Caco-2 (cell line): ENCODE results near the gene KRT80. TPM values are rescaled to one million over a fixed set of nuclear protein-coding genes. Genes with fewer than 3 reads are reported as not detected.

Experiments used
- BruUV-seq: library from RNA; stranded (reverse); fragments of 400-500 nt; replicated peaks from 2 replicates; lab custom pipeline; 2021; lab: Mats Ljungman, UMichigan
- CTCF ChIA-PET: fragments of 300-600 bp; sonication (Branson Sonifier 250); formaldehyde crosslinking; loops from one replicate; lab custom pipeline; 2022; ENCODE audit warnings: antibody characterized with exemption; lab: Charles Lee
- POLR2A ChIA-PET: fragments of 300-600 bp; sonication (Branson Sonifier 250); formaldehyde crosslinking; loops from one replicate; lab custom pipeline; 2022; ENCODE audit warnings: antibody characterized with exemption; lab: Charles Lee
- DNase-seq, 2 experiments: peaks; one replicate each; pipeline versions ENCODE4 v3.0.0 to v3.0.0-alpha.2; 2020 to 2022
- H3K27me3 ChIP-seq: replicated peaks from 2 replicates; pipeline ENCODE4 v1.6.0; 2011; ENCODE audit warnings: low read length; ENCODE audit not compliant: control insufficient read depth, insufficient read depth
- H3K36me3 ChIP-seq: 2 replicates; pipeline ENCODE4 v1.5.1; 2011; ENCODE audit warnings: low read length; ENCODE audit not compliant: control insufficient read depth, insufficient read depth
- H3K4me1 ChIP-seq: fragments of 250-450 bp; sonication (Bioruptor Pico); 2 replicates; pipeline ENCODE4 v1.5.1; 2020; ENCODE audit warnings: mild to moderate bottlenecking
- H3K4me3 ChIP-seq: 2 replicates; pipeline ENCODE4 v1.5.1; 2011; ENCODE audit warnings: low read depth, mild to moderate bottlenecking, control low read depth, low read length
- H3K9me3 ChIP-seq: fragments of 250-450 bp; sonication (Bioruptor Pico); 2 replicates; pipeline ENCODE4 v1.5.1; 2020; ENCODE audit warnings: mild to moderate bottlenecking, moderate library complexity
- H3K27ac Mint-ChIP-seq: one replicate; pipeline ENCODE4 v1.8.0; 2022; ENCODE audit warnings: mixed read lengths; ENCODE audit not compliant: unreplicated experiment
- H3K27me3 Mint-ChIP-seq: one replicate; pipeline ENCODE4 v1.8.0; 2022; ENCODE audit warnings: mixed read lengths; ENCODE audit not compliant: insufficient read depth, unreplicated experiment
- H3K36me3 Mint-ChIP-seq: one replicate; pipeline ENCODE4 v1.8.0; 2022; ENCODE audit warnings: mild to moderate bottlenecking, mixed read lengths; ENCODE audit not compliant: insufficient read depth, unreplicated experiment
- H3K4me1 Mint-ChIP-seq: one replicate; pipeline ENCODE4 v1.8.0; 2022; ENCODE audit warnings: low read depth, mixed read lengths; ENCODE audit not compliant: unreplicated experiment
- H3K4me3 Mint-ChIP-seq: one replicate; pipeline ENCODE4 v1.8.0; 2022; ENCODE audit warnings: mild to moderate bottlenecking, moderate library complexity, mixed read lengths; ENCODE audit not compliant: unreplicated experiment
- H3K9me3 Mint-ChIP-seq: one replicate; pipeline ENCODE4 v1.8.0; 2022; ENCODE audit warnings: mixed read lengths; ENCODE audit not compliant: unreplicated experiment
- CTCF ChIP-seq, 2 experiments: fragments of 200-600 bp in 1 of 2; IDR thresholded peaks; 1 replicate in 1 of 2; 2 replicates in 1 of 2; pipeline versions ENCODE4 v1.5.1 to v1.8.0; 2011 to 2022; ENCODE audit warnings: antibody characterized with exemption in 1 of 2, control low read depth in 1 of 2, inconsistent platforms in 1 of 2, low read depth in 1 of 2, low read length in 1 of 2, mild to moderate bottlenecking in 1 of 2, moderate library complexity in 1 of 2; ENCODE audit not compliant: insufficient read depth in 1 of 2, severe bottlenecking in 1 of 2, unreplicated experiment in 1 of 2
- intact Hi-C: fragments of 100-400 bp; cut with micrococcal nuclease; formaldehyde crosslinking; loops from one replicate; pipeline ENCODE4 v1.10.0; 2022; ENCODE audit not compliant: unreplicated experiment
- total RNA-seq: library from RNA; stranded (reverse); gene quantifications from 2 replicates; pipeline ENCODE4 v1.2.3, GENCODE V29; 2022

KRT80 gene
- total RNA-seq, 1 experiment from 2014 or later: 0.29 TPM

- Histone ChIP-seq H3K9me3 (no peaks in the 10 kb centered on the region), H3K27me3 (no peaks in the 10 kb centered on the region), H3K36me3 (no peaks in the 10 kb centered on the region), H3K4me1 (peaks cover 11% of the 10 kb centered on the region), H3K4me3 (no peak overlapping the region)
- ChIA-PET POLR2A (no interaction called here), CTCF (interaction anchor here (1.0 to 1.1 kb wide), 2 partner anchors 17 to 19 kb away, joined by 3 read pairs; no protein-coding TSS in a partner anchor)
- H3K27ac Mint-ChIP-seq: no peak overlapping the region
- H3K4me1 Mint-ChIP-seq: peaks cover 19% of the 10 kb centered on the region
- no peaks in the 10 kb centered on the region for H3K27me3 Mint-ChIP-seq
- intact Hi-C loops: no loop called here
- DNase-seq: no peak
- H3K36me3 Mint-ChIP-seq: no peaks in the 10 kb centered on the region
- no TSS peak for BruUV-seq
- no peak overlapping the region for H3K4me3 Mint-ChIP-seq
- no peaks in the 10 kb centered on the region for H3K9me3 Mint-ChIP-seq
- no peak for TF ChIP-seq CTCF (IDR thresholded peaks at IDR 0.05; ENCODE audit: insufficient read depth in 1 of 2, low read depth in 1 of 2, low read length in 1 of 2, severe bottlenecking in 1 of 2, unreplicated experiment in 1 of 2)
These were observed 2.2 kb downstream of the KRT80 start for GRCh38 chr12:52189376-52190174.

GRCh38 chr12:52188658-52189057 lies 3.2 kb downstream of the KRT80 start:
- Mint-ChIP-seq H3K9me3 (no peaks in the 10 kb centered on the region), H3K4me1 (peaks cover 19% of the 10 kb centered on the region), H3K36me3 (no peaks in the 10 kb centered on the region), H3K27me3 (no peaks in the 10 kb centered on the region), H3K27ac (peak overlapping the region; percentile 44), H3K4me3 (no peak overlapping the region)
- Histone ChIP-seq H3K9me3 (no peaks in the 10 kb centered on the region), H3K36me3 (no peaks in the 10 kb centered on the region), H3K4me3 (no peak overlapping the region), H3K4me1 (peaks cover 11% of the 10 kb centered on the region), H3K27me3 (no peaks in the 10 kb centered on the region)
- no peak for TF ChIP-seq CTCF (IDR thresholded peaks at IDR 0.05; ENCODE audit: insufficient read depth in 1 of 2, low read depth in 1 of 2, low read length in 1 of 2, severe bottlenecking in 1 of 2, unreplicated experiment in 1 of 2)
- DNase-seq: no peak
- no TSS peak for BruUV-seq
- intact Hi-C loops: no loop called here
- CTCF ChIA-PET: interaction anchor here (1.1 kb wide), 1 partner anchor 20 kb away, joined by 3 read pairs; no protein-coding TSS in a partner anchor
- POLR2A ChIA-PET: no interaction called here

GRCh38 chr12:52187640-52188039 lies 4.2 kb downstream of the KRT80 start:
- BruUV-seq: no TSS peak
- no peaks in the 10 kb centered on the region for H3K36me3 Mint-ChIP-seq
- peaks cover 16% of the 10 kb centered on the region for H3K4me1 Mint-ChIP-seq
- H3K4me1 ChIP-seq: peaks cover 17% of the 10 kb centered on the region
- no peaks in the 10 kb centered on the region for H3K9me3 ChIP-seq
- no peaks in the 10 kb centered on the region for H3K27me3 ChIP-seq
- H3K27me3 Mint-ChIP-seq: no peaks in the 10 kb centered on the region
- intact Hi-C loops: no loop called here
- no peak overlapping the region for H3K4me3 ChIP-seq
- H3K36me3 ChIP-seq: no peaks in the 10 kb centered on the region
- ChIA-PET CTCF (no interaction called here), POLR2A (no interaction called here)
- H3K4me3 Mint-ChIP-seq: no peak overlapping the region
- TF ChIP-seq CTCF (IDR thresholded peaks at IDR 0.05; ENCODE audit: insufficient read depth in 1 of 2, low read depth in 1 of 2, low read length in 1 of 2, severe bottlenecking in 1 of 2, unreplicated experiment in 1 of 2): no peak
- DNase-seq: no peak
- H3K9me3 Mint-ChIP-seq: no peaks in the 10 kb centered on the region
- no peak overlapping the region for H3K27ac Mint-ChIP-seq
